ENCODE data around the gene NOPCHAP1.

DNA sequence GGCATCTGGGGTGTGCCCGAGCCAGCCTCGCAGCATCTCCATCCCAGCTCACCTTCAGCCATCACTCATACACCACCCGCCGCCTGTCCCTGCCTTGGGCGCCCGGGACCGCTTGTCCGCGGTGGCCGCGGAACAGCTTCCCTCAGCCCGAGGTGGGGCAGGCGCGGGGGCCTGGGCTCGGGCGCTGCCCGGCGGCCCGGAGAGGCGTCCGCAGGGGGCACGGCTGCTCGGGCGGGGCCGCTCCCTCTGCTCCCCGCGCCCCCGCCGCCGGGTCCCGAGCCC, 28.5 kb upstream of the NOPCHAP1 start:
- TF ChIP-seq ZFP30 (CRISPR knock-in tag; IDR thresholded peaks at IDR 0.05) (no peak), ARNTL (CRISPR knock-in tag; IDR thresholded peaks at IDR 0.05; ENCODE audit: borderline replicate concordance, low read depth) (no peak), PPARA (CRISPR knock-in tag; IDR thresholded peaks at IDR 0.05; ENCODE audit: borderline replicate concordance) (no peak), ZC3H10 (CRISPR knock-in tag; IDR thresholded peaks at IDR 0.05) (no peak), ZFP3 (CRISPR knock-in tag; IDR thresholded peaks at IDR 0.05) (no peak), OSR1 (CRISPR knock-in tag; IDR thresholded peaks at IDR 0.05) (no peak), RARB (CRISPR knock-in tag; IDR thresholded peaks at IDR 0.05) (no peak), ISL1 (CRISPR knock-in tag; IDR thresholded peaks at IDR 0.05) (no peak), SNAI2 (CRISPR knock-in tag; IDR thresholded peaks at IDR 0.05) (no peak), TCF4 (CRISPR knock-in tag; IDR thresholded peaks at IDR 0.05; ENCODE audit: borderline replicate concordance) (no peak), GLIS3 (CRISPR knock-in tag; IDR thresholded peaks at IDR 0.05) (no peak), ESRRG (CRISPR knock-in tag; IDR thresholded peaks at IDR 0.05) (no peak)
- TF ChIP-seq, protein P1, sequence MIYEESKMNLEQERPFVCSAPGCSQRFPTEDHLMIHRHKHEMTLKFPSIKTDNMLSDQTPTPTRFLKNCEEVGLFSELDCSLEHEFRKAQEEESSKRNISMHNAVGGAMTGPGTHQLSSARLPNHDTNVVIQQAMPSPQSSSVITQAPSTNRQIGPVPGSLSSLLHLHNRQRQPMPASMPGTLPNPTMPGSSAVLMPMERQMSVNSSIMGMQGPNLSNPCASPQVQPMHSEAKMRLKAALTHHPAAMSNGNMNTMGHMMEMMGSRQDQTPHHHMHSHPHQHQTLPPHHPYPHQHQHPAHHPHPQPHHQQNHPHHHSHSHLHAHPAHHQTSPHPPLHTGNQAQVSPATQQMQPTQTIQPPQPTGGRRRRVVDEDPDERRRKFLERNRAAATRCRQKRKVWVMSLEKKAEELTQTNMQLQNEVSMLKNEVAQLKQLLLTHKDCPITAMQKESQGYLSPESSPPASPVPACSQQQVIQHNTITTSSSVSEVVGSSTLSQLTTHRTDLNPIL (CRISPR knock-in tag; IDR thresholded peaks at IDR 0.05; ENCODE audit: low read depth): no peak
